NOMO-1 treated with dmso at 0.1 percent for 144 hours (cell line): ENCODE measurements around the gene GGTLC3.
"Not testable (repeated sequence)": the region's sequence is repeated elsewhere in the genome, so short reads cannot be mapped to it uniquely, and the experiment has no call there.

Source experiments
- DNase-seq: peaks from one replicate; lab custom pipeline; 2025; ENCODE audit not compliant: unreplicated experiment; lab: John Stamatoyannopoulos, UW

The GGTLC3 gene

DNA sequence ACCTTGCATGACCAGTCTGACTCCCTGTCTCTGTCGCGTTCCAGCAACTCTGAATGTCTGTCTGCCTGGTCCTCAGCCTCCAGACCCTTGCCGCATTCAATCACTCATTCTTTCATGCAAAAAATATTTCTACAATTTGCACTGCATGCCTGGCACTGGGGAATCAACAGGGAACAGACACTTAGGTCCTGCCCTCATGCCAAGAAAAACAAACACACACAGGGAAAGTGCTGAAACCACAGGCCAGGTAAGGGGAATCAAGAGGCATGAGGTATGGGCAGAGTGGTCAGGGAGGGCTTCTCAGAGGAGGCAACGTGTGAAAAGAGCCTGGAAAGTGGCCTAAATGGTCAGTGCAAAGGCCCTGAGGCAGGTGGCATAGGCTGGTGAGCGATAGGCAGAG is at the start of gene GGTLC3:
GGTLC3 (minus strand) TSS at position 101 of the 400 bp plus-strand sequence. CDS start 264 bp downstream, outside the sequence.
- not testable (repeated sequence) for DNase-seq

GRCh38 chr22:18560099-18560974 is 42.4 kb upstream of the GGTLC3 start:
- DNase-seq: not testable (repeated sequence)

DNA sequence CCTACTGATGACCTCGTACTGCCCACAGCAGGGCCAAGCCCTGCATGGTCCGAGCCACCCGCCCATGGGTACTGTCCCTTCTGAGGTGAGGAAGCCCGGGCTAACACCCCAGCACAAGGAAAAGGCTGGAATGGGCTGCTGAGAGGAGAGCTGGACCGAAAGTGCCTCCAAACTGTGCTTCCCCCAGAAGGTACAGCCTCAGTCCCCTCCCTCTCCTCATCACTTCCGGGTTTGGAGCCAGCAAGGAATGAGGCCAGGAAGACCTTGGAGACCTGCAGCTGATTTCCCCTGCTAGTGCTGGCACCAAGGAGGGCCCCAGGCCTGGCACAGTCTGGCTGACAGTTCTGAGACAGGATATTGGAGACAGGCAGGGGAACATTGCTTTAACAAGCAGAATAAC is 41.0 kb upstream of the GGTLC3 start:
- not testable (repeated sequence) for DNase-seq

DNA sequence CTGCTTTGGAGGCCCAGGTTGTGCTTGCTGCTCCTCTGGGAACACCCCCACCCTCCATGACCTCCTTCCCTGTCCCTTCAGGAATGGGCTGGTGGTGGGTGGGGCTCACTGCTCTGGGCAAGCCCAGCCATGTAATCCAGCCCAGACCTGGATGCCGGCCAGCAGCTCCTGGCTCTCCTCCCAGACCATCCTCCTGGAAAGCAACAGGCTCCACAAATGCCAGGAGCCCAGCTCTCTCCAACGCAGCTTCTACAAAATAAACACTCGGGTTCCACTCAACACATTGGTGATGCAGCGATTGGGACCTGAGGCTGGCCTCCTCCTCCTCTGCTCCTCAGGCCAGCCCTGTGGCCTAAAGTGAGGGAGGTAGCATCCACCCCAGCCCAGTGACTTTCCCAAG is 40.6 kb upstream of the GGTLC3 start:
- not testable (repeated sequence) for DNase-seq

DNA sequence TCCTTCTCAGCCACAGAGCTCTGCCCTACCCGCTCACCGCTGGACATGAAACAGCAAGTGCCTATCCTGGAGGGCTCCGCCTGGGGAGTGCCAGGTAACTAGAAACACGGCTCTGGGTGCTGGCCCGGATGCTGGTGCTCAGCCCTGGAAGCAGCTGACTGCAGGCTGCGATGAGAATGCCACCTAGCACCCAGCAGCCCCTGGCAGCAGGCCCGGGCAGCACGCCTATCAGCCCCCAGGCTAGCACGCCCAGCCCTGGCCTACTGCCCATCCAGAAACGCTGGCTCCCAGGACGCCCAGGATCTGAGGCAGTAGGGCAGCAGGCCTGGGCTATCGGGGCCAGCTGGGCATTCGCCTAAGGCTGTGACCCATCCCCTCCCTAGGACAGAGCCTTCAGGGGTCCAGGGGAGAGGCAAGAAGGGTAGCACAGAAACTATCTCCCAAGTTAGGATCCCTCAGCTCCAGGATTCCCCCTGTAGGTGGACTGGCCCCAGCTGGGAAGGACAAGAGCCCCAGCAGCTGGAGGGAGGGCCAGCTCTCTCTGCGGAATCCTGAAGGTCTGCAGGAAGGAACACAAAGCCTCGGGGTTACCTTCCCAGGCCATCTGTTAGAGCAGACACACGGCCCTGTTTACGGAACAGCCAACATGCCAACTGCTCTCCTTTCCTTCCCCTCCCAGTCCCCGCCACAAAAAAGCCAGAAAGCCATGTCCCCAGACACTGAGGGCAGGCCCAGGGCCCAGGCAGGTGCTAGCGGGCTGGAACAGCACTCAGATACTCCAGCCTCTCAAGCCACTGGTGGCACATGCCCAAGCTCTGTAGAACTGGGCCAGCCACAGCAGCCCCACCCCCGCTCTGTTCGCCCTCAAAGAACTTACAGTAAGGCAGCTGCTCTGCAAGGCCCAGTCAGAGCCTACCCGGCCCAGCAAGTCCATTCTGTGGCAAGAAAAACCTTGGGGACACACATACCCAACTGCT is 36.6 kb upstream of the GGTLC3 start:
- DNase-seq: not testable (repeated sequence)

- DNase-seq: not testable (repeated sequence)
Observed at GRCh38 chr22:18552839-18553597, 35.1 kb upstream of the GGTLC3 start.

- not testable (repeated sequence) for DNase-seq
Observed at GRCh38 chr22:18551046-18551445, 33.1 kb upstream of the GGTLC3 start.

GRCh38 chr22:18549458-18550179 is 31.7 kb upstream of the GGTLC3 start:
- DNase-seq: not testable (repeated sequence)

- not testable (repeated sequence) for DNase-seq
Observed at GRCh38 chr22:18544615-18545014, 26.7 kb upstream of the GGTLC3 start.

DNA sequence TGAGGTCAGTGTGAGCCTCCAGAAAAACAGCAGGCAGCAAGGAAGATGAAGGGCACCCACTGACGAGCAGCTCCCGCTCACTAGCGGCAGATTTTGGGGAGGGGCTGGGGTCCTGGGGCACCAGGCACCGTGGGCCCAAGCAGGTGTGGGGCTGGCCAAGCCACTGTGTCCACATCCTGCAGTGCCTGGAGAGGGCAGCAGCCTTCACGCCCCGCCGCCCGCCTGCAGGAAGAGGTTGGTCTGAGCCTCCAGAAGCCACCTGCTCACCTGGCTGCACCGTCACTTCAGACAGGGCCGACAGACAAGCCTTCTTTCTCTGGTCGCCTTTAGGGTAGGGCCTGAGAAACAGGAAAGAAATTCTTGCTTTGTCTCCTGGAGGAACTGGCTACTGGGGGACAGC is 25.4 kb upstream of the GGTLC3 start:
- not testable (repeated sequence) for DNase-seq

DNA sequence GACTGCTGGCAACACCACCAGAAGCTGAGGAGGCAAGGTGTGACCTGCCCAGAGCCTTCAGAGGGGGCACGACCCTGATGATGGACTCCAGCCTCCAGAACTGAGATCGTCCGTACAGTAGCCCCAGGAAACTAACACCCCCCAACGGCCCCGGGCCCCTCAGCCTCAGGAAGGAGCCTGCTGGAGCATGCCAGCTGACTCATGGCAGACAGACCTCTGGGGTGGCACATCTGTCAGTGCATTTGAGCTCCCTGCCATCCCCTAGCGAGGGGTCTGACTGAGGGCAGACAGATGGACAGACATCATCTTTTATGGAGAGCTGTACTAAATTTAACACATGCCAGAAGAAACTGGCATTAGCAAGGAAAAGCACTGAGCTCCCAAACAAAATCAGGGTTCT is 22.0 kb upstream of the GGTLC3 start:
- not testable (repeated sequence) for DNase-seq

- not testable (repeated sequence) for DNase-seq
Observed at GRCh38 chr22:18534315-18534714, 16.4 kb upstream of the GGTLC3 start.

DNA sequence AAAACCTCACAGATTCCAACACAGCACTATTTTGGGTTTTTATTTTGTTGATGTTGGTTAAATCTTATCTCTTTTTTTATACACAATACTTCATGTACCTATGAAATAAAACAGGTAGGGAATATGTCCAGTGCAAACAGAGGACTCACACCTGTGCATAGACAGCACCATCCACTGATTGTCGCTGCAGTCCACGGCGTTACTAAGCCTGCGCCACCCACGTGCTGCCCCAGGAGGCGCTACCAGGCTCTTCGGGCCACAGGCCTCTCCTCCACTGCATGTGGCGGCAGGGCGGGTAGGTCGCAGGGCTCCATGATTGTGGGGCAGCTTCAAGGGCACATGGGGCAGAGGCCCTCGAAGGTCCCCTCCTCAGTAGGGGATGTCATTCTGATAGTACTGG is 15.7 kb upstream of the GGTLC3 start:
- DNase-seq: not testable (repeated sequence)

GRCh38 chr22:18529416-18530145 is 11.6 kb upstream of the GGTLC3 start:
- DNase-seq: not testable (repeated sequence)

DNA sequence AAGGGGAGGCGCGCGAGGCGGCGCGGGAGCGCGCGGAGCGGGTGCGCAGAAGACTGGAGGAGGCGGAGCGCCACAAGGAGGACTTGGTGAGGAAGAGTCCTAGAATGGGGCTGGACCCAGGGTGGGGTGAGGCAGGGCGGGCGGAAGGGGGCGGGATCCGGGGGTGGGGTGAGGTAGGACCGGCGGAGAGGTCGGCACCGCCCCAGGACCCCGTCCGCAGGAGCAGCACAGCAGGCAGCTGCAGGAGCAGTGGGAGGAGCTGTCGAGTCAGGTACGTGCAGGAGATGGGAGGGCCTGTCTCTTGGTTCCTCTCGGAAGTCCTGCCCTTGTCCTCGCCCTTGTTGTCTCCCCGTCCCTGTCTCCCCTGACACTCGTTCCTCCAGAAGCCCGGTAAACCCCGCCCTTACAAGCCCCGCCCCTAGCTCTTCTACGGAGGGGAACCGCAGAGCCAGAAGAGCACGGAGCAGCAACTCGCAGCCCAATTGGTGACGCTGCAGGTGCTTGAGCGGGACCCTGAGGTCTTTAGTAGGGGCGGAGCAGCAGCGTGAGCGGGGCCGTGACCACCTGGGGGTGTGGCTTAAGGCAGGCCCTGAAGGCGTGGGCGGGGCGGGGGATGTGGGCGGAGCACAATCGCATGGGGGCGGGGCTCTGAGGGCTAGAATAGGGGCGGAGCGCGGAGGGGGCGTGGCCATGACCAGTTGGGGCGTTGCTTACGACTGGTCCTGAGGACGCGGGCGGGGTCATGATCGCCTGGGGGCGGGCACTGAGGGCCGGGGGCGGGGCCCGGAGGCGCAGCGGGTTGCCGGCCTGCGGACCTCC is 10.8 kb upstream of the GGTLC3 start:
- DNase-seq: not testable (repeated sequence)

- DNase-seq: not testable (repeated sequence)
Observed at GRCh38 chr22:18527752-18528596, 10.0 kb upstream of the GGTLC3 start, which contains the start of gene TMEM191B. Gene TMEM191B, plus strand, starts transcription at chr22:18527802. Its CDS starts 179 bp downstream, at chr22:18527981.

DNA sequence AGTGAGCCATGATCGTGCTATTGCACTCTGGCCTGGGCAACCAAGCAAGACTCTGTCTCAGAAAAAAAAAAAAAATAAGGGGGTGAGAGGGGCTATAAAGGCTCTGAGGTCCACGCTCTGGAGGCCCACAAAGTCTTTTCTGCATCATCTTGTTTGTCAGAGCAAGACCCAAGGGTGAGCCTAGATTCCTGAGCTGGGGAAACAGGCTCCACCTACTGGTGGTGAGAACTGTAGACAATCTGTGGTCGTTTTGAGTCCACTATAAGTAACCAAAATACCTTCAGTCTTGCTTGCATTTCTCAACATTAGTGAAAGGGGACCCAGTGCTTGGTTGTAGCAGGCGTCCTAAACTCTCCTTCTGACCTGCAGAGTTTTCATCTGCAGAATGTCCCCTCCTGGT is 5.4 kb upstream of the GGTLC3 start:
- not testable (repeated sequence) for DNase-seq
